ENCODE measurements around the gene CD300LG. TPM values are rescaled to one million over a fixed set of nuclear protein-coding genes. Genes with fewer than 3 reads are reported as not detected.

CD300LG gene
- polyA plus RNA-seq, 2 of the 4 experiments (the other 2 are of a cell fraction): not detected

GRCh38 chr17:43864161-43864984, 17.4 kb downstream of the CD300LG start:
- no peak overlapping the region for H3K4me2 ChIP-seq
- no peak overlapping the region for H3K27ac ChIP-seq
- FAIRE-seq (no peak), ATAC-seq (peak in 1 of 2 experiments; percentile 25; a peak in 2 of 6 replicates), DNase-seq (ENCODE audit: low read depth in 1 of 2, low spot score in 1 of 2) (no peak)
- WGBS (ENCODE audit: missing lambda C conversion rate): 51% methylated on average over 4 of the region's 4 CpGs
- H3K4me1 ChIP-seq: peaks cover 5% of the 10 kb centered on the region; the same call in 1 of the 3 replicates
- CTCF ChIA-PET: interaction anchor here (0.6 to 13.7 kb wide), 6 partner anchors 14 to 130 kb away, joined by 3 to 161 read pairs (median 5); partner anchors contain the start of gene CD300LG
- TF ChIP-seq MAFK (IDR thresholded peaks at IDR 0.05; ENCODE audit: partially characterized antibody) (no peak), ZFP36 (IDR thresholded peaks at IDR 0.05; ENCODE audit: borderline replicate concordance, partially characterized antibody) (no peak), FOXS1 (CRISPR knock-in tag; IDR thresholded peaks at IDR 0.05) (no peak), REST (IDR thresholded peaks at IDR 0.05) (no peak), CBX2 (IDR thresholded peaks at IDR 0.05; ENCODE audit: borderline replicate concordance, low read depth) (no peak), RAD21 (conservative IDR thresholded peaks at IDR 0.05 in 1 of 2, IDR thresholded peaks at IDR 0.05 in 1 of 2) (no peak), BCL3 (IDR thresholded peaks at IDR 0.05) (no peak), FOSL2 (IDR thresholded peaks at IDR 0.05) (no peak), FOSL2 (CRISPR knock-in tag; IDR thresholded peaks at IDR 0.05) (no peak), HMGXB4 (CRISPR knock-in tag; IDR thresholded peaks at IDR 0.05; ENCODE audit: borderline replicate concordance) (no peak), HOXB13 (CRISPR knock-in tag; IDR thresholded peaks at IDR 0.05; ENCODE audit: low read depth) (no peak), ELK1 (IDR thresholded peaks at IDR 0.05; ENCODE audit: low read depth, low read length) (no peak), EP300 (IDR thresholded peaks at IDR 0.05) (no peak), E2F6 (IDR thresholded peaks at IDR 0.05; ENCODE audit: borderline replicate concordance, low read depth) (no peak)
- no peak overlapping the region for H3K4me3 ChIP-seq
- no peaks in the 10 kb centered on the region for H3K9me3 ChIP-seq
- POLR2A ChIA-PET: no interaction called here
